HG03457 (cell line): ENCODE measurements around the gene GSTT4.
"Not testable (repeated sequence)": the region's sequence is repeated elsewhere in the genome, so short reads cannot be mapped to it uniquely, and the experiment has no call there.

Experiments
- ATAC-seq: cut with Tn5 transposase; IDR thresholded peaks from one replicate; pipeline ENCODE4 v1.9.1; 2021; ENCODE audit warnings: moderate number of reproducible peaks; ENCODE audit not compliant: unreplicated experiment

GSTT4 gene

GRCh38 chr22:23993080-23993479 lies 12.2 kb downstream of the GSTT4 start:
- ATAC-seq, result not testable (repeated sequence)

- ATAC-seq, result not testable (repeated sequence)
Observed at GRCh38 chr22:23989583-23990244, 15.5 kb downstream of the GSTT4 start.

DNA sequence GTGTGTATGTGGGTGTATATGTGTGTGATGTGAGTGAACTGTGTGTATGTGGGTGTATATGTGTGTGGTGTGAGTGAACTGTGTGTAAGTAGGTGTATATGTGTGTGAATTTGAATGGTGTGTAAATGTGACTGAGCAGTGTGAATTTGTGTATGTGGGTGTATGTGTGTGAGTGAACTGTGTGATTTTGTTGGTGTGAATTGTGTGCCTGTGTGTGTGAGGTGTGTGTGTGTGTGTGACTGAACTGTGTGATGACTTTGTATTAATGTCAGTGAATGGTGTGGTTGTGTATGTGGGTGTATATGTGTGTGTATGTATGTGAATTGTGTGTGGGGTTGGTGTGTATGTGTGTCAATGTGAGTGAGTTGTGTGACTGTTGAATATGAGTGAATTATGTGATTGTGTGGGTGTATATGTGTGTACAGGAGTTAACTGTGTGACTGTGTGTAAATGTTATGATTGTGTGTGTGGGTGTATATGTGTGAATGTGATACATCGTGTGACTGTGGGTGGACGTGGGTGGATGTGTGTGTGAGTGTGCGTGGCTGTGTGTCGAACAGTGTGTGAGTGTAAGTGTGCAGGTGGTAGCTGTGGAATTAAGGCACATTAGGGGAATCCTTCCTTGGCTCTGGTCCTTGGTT lies 18.6 kb downstream of the GSTT4 start:
- not testable (repeated sequence) for ATAC-seq

GRCh38 chr22:23986089-23986488 lies 19.2 kb downstream of the GSTT4 start:
- not testable (repeated sequence) for ATAC-seq

DNA sequence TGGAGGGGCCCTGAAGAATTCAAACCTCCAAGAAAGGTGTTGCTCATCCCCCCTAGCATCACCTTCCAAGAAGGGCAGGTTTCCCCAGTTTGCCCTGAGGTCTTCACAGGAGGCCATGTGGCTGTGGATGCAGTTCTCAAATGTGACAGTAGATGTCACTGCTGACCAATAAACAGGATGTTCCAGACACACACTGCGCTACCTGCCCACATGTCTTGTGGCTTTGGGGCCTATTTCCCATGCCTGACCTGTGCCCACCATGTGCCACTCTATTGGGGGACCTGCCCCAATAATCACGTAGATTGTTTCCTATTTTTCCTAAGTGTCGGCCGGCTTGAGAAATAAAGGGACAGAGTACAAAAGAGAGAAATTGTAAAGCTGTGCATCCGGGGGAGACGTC lies 20.8 kb downstream of the GSTT4 start:
- no peak for ATAC-seq

DNA sequence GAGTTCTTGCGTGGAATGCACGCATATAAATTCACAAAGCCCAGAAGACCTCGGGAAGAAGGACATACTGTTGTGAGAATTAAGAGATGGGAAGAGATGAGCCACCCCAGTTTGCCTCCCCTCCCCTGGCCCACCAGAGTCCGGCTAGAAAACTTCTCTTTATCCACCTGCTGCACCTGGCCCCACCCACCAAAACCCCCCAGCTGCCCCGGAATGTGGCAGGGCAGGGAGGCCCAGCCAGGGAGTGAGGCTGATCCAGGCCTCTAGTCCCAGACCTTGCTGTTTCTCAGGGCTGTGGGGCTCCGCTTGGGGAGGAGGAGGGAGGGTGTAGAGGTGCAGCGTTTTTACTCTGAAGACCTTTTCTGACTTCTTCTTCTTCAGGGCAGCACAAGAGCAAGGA lies 24.7 kb downstream of the GSTT4 start:
- ATAC-seq, result not testable (repeated sequence)

DNA sequence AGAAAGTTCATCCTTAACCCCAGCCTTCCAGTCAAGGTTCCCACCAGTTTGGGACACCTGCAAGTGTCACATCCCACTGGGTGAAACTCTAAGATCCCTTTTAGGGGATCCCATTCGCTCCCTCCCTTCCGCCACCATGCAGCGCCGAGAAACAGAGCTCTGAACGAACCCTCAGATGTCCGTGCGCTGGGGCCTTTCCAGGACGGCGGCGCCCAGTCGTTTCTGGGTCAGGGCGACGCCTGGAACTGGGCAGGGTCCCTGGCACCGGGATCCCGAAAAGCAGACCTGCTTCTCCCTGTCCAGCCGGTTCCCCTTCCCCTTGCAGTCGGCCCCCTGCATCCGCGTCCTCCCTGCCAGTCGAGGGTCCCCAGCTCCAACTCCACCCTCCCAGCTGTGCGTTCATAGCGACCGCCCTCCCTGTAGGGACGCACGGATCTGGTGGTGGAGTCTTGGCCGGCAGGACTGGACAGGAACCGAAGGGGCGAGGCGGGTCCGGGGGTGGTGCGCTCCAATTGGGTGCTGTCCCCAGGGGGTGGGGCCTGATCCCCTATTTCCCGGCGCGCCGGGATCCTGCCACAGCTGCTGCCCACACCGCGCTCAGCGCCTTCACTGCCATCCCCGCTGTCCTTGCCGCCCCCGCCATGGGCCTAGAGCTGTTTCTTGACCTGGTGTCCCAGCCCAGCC lies 25.6 kb downstream of the GSTT4 start, which contains the start of gene GSTT2:
Gene GSTT2, plus strand, starts transcription at position 578 of the 684 bp plus-strand sequence.
- ATAC-seq, result not testable (repeated sequence)

DNA sequence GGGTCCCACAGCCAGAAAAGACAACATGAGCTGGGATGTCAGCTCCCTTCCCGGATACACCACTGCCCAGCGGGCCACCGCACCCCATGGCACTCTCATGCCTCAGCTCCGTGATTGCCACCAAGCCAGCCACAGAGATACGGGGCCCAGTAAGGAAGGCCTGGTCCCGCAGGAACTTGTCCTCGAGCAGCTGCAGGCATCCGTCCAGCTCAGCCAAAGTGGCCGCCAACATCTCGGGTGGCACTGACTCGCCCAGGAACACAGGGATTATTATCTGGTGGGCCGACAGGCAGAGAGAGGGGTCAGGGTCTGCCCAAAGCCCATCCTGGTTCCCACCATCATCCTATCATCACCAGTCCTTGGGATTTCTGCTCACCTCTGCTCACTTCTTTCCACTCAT lies 27.9 kb downstream of the GSTT4 start:
- not testable (repeated sequence) for ATAC-seq

DNA sequence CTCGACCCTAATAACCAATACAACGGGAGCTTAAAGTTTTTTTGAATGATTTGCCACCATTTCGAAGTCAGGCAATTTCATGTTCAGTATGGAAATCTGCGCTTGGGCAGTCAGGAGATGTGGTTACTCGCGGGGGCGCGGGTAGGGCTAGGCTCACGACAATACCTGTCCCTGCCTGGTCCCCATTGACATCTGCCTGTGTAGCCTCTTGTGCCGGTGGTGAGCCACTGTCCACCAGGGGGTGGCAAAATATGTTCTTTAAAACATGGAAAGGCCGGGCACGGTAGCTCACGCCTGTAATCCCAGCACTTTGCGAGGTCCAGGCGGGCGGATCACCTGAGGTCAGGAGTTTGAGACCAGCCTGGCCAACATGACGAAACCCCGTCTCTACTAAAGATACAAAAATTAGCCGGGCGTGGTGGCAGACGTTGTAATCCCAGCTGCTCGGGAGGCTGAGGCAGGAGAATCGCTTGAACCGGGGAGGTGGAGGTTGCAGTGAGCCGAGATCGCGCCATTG lies 30.4 kb downstream of the GSTT4 start:
- ATAC-seq, result not testable (repeated sequence)

GRCh38 chr22:23974345-23974744 lies 30.9 kb downstream of the GSTT4 start, which contains the start of gene DDT:
DDT (minus strand) TSS chr22:23974441; CDS start chr22:23974414, 27 bp downstream.
- peak; percentile 85 for ATAC-seq

GRCh38 chr22:23971927-23972326 lies 33.3 kb downstream of the GSTT4 start:
- ATAC-seq, result not testable (repeated sequence)

GRCh38 chr22:23970816-23971486 lies 34.3 kb downstream of the GSTT4 start:
- ATAC-seq, result no peak

GRCh38 chr22:23970201-23970641 lies 35.0 kb downstream of the GSTT4 start:
- no peak for ATAC-seq

GRCh38 chr22:23969071-23969470 lies 36.2 kb downstream of the GSTT4 start:
- no peak for ATAC-seq

- peak; percentile 81 for ATAC-seq
Observed at GRCh38 chr22:23966568-23966967, 38.7 kb downstream of the GSTT4 start, which contains the start of gene DDTL. DDTL (plus strand) TSS chr22:23966888; CDS start chr22:23966915, 27 bp downstream.

DNA sequence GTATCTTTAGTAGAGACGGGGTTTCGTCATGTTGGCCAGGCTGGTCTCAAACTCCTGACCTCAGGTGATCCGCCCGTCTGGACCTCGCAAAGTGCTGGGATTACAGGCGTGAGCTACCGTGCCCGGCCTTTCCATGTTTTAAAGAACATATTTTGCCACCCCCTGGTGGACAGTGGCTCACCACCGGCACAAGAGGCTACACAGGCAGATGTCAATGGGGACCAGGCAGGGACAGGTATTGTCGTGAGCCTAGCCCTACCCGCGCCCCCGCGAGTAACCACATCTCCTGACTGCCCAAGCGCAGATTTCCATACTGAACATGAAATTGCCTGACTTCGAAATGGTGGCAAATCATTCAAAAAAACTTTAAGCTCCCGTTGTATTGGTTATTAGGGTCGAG lies 39.2 kb downstream of the GSTT4 start:
- ATAC-seq, result peak; percentile 11

DNA sequence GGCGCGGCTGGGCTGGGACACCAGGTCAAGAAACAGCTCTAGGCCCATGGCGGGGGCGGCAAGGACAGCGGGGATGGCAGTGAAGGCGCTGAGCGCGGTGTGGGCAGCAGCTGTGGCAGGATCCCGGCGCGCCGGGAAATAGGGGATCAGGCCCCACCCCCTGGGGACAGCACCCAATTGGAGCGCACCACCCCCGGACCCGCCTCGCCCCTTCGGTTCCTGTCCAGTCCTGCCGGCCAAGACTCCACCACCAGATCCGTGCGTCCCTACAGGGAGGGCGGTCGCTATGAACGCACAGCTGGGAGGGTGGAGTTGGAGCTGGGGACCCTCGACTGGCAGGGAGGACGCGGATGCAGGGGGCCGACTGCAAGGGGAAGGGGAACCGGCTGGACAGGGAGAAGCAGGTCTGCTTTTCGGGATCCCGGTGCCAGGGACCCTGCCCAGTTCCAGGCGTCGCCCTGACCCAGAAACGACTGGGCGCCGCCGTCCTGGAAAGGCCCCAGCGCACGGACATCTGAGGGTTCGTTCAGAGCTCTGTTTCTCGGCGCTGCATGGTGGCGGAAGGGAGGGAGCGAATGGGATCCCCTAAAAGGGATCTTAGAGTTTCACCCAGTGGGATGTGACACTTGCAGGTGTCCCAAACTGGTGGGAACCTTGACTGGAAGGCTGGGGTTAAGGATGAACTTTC lies 44.0 kb downstream of the GSTT4 start, which contains the start of gene GSTT2B:
Gene GSTT2B, minus strand, starts transcription at position 112 of the 688 bp plus-strand sequence. Its CDS starts 64 bp downstream, at position 48.
- not testable (repeated sequence) for ATAC-seq

DNA sequence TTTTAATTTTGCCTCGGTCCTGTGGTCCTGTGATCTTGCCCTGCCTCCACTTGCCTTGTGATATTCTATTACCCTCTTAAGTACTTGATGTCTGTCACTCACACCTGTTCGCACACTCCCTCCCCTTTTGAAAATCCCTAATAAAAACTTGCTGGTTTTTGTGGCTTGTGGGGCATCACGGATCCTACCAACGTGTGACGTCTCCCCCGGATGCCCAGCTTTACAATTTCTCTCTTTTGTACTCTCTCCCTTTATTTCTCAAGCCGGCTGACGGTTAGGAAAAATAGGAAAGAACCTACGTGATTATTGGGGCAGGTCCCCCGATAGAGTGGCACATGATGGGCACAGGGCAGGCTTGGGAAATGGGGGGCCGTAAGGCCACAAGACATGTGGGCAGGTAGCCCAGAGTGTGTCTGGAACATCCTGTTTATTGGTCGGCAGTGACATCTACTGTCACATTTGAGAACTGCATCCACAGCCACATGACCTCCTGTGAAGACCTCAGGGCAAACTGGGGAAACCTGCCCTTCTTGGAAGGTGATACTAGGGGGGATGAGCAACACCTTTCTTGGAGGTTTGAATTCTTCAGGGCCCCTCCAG lies 48.9 kb downstream of the GSTT4 start:
- not testable (repeated sequence) for ATAC-seq

DNA sequence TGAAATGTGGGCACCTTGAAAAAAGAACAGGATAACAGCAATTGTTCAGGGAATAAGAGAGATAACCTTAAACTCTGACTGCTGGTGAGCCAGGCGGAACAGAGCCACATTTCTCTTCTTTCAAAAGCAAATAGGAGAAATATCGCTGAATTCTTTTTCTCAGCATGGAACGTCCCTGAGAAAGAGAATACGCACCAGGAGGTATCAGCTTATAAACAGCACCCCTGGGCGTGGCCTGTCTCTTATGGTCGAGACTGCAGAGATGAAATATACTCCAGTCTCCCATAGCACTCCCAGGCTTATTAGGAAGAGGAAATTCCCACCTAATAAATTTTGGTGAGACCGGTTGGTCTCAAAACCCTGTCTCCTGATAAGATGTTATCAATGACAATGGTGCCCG lies 49.4 kb downstream of the GSTT4 start:
- ATAC-seq, result not testable (repeated sequence)

DNA sequence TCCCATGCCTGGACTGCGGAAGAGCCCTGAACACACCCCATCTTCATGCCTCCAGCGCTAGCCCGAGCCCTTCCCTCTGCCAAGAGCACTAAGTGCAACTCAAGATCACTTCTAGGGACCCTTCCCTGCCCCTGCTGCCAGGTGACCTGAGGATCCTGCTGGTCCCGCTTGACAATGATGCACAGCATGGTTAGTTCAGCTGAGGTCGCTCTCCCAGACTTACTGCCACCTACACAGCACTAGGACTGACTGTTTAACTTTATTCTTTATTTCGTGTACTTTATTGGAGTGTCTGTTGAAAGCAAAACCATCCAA lies 50.3 kb downstream of the GSTT4 start:
- not testable (repeated sequence) for ATAC-seq
